Epithelial cell of proximal tubule (primary cell): ENCODE measurements around the gene RPS6KC1. TPM values are rescaled to one million over a fixed set of nuclear protein-coding genes. Genes with fewer than 3 reads are reported as not detected.
"Not testable (repeated sequence)": the region's sequence is repeated elsewhere in the genome, so short reads cannot be mapped to it uniquely, and the experiment has no call there.

ENCODE experiments used
- DNase-seq: peaks from one replicate; pipeline ENCODE4 v3.0.0-alpha.2; 2011; ENCODE audit warnings: low read depth
- H3K4me3 ChIP-seq: 2 replicates; pipeline ENCODE4 v1.5.1; 2011; ENCODE audit warnings: low read depth, mild to moderate bottlenecking, low read length
- total RNA-seq: library from RNA; depleted of rRNA; stranded (reverse); fragments of >200 nt; gene quantifications from 2 replicates; pipeline ENCODE4 v1.2.3, GENCODE V29; 2015
- TF ChIP-seq, protein P1 (sequence below): conservative IDR thresholded peaks from 2 replicates; pipeline ENCODE4 v1.5.1; 2012; ENCODE audit warnings: low read depth, mild to moderate bottlenecking, low read length

Gene RPS6KC1
- total RNA-seq, 1 donor from 2014 or later: 8.5 TPM

DNA sequence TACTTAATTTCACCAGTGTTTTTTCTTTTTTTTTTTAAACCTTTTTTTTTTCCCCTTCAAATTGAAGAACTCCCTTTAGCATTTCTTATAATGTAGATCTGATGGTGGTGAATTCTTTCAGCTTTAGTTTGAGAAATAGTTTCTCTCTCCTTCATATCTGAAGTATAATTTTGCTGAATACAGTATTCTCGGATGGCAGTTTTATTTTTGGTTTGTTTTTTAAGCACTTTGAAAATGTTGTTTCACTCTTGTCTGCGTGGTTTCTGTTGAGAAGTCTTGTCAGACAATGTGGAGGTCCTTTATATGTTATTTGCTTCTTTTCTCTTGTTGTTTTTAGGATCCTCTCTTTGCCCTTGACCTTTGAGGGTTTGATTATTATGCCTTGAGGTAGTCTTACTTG is 135.1 kb downstream of the RPS6KC1 start:
- TF ChIP-seq, protein P1, sequence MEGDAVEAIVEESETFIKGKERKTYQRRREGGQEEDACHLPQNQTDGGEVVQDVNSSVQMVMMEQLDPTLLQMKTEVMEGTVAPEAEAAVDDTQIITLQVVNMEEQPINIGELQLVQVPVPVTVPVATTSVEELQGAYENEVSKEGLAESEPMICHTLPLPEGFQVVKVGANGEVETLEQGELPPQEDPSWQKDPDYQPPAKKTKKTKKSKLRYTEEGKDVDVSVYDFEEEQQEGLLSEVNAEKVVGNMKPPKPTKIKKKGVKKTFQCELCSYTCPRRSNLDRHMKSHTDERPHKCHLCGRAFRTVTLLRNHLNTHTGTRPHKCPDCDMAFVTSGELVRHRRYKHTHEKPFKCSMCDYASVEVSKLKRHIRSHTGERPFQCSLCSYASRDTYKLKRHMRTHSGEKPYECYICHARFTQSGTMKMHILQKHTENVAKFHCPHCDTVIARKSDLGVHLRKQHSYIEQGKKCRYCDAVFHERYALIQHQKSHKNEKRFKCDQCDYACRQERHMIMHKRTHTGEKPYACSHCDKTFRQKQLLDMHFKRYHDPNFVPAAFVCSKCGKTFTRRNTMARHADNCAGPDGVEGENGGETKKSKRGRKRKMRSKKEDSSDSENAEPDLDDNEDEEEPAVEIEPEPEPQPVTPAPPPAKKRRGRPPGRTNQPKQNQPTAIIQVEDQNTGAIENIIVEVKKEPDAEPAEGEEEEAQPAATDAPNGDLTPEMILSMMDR: no peak
- DNase-seq: no peak
- H3K4me3 ChIP-seq: no peak overlapping the region

DNA sequence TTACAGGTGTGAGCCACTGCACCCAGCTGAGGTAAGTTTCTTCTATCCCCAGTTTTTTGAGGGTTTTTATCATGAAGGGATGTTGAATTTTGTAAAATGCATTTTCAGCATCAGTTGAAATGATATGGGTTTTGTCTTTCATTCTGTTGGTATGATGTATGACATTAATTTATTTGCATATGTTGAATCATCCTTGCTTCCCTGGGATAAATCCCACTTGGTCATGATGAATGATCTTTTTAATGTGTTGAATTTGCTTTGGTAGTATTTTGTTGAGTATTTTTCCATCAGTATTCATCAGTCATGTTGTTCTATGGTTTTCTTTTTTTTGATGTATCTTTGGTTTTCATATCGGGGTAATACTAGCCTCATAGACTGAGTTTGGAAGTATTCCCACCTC is 141.0 kb downstream of the RPS6KC1 start:
- no peak for DNase-seq
- TF ChIP-seq, protein P1: no peak
- no peak overlapping the region for H3K4me3 ChIP-seq

DNA sequence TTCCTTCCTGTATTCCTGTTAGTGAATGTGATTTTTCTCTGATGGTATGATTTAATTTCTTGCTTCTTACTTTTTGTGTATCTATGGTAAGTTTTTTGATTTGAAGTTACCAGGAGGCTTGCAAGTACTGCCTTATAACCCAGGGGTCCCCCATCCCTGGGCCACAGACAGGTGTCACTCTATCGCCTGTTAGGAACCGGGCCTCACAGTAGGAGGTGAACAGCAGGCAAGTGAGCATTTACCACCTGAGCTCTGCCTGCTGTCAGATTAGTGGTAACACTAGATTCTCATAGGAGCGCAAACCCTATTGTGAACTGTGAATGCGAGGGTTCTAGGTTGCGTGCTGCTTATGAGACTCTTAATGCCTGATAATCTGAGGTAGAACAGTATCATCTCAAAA is 143.3 kb downstream of the RPS6KC1 start:
- H3K4me3 ChIP-seq: no peak overlapping the region
- DNase-seq: no peak
- TF ChIP-seq, protein P1: no peak

DNA sequence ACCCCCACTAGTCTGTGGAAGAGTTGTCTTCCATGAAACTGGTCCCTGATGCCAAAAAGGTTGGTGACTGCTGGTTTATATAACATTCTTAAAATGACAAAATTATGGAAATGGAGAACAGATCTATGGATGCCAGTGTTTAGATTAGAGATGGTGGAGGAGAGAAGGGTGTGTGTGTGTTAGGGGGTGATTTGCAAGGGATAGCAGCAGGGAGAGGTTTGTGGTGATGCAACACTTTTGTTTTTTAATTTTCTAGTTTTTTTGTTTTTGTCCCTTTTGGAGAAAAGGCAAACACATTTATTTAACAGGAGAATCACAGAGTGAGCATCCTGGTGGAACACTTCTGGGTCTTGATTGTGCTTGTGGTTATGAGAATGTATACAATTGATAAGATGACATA is 143.8 kb downstream of the RPS6KC1 start:
- no peak overlapping the region for H3K4me3 ChIP-seq
- DNase-seq: no peak
- TF ChIP-seq, protein P1: no peak

DNA sequence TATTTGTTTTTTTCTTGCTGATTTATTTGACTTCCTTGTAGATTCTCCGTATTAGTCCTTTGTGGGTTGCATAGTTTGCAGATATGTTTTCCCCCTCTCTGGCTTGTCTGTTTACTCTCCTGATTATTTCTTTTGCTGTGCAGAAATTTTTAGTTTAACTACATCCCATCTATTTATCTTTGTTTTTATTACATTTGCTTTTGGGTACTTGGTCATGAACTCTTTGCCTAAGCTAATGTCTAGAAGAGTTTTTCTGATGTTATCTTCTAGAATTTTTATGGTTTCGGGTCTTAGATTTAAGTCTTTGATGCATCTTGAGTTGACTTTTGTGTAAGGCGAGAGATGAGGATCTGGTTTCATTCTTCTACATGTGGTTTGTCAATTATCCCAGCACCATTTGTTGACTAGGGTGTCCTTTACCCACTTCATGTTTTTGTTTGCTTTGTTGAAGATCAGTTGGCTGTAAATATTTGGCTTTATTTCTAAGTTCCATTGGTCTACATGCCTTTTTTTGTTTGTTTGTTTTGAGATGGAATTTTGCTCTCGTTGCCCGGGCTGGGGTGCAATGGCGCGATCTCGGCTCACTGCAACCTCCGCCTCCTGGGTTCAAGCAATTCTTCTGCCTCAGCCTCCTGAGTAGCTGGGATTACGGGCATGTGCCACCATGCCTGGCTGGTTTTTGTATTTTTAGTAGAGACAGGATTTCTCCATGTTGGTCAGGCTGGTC is 145.4 kb downstream of the RPS6KC1 start:
- H3K4me3 ChIP-seq, DNase-seq: not testable (repeated sequence)

DNA sequence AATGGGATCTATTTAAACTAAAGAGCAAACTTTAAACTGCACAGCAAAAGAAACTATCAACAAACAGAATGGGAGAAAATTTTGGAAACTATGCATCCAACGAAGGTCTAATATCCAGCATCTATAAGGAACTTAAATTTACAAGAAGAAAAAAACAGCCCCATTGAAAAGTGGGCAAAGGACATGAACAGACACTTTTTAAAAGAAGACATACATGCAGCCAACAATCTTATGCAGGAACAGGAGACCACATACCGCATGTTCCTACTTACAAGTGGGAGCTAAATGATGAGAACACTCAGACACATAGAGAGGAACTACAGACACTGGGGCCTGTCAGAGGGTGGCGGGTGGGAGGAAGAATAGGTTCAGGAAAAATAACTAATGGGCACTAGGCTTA is 149.6 kb downstream of the RPS6KC1 start:
- TF ChIP-seq, protein P1: no peak
- DNase-seq: no peak
- H3K4me3 ChIP-seq: no peak overlapping the region

DNA sequence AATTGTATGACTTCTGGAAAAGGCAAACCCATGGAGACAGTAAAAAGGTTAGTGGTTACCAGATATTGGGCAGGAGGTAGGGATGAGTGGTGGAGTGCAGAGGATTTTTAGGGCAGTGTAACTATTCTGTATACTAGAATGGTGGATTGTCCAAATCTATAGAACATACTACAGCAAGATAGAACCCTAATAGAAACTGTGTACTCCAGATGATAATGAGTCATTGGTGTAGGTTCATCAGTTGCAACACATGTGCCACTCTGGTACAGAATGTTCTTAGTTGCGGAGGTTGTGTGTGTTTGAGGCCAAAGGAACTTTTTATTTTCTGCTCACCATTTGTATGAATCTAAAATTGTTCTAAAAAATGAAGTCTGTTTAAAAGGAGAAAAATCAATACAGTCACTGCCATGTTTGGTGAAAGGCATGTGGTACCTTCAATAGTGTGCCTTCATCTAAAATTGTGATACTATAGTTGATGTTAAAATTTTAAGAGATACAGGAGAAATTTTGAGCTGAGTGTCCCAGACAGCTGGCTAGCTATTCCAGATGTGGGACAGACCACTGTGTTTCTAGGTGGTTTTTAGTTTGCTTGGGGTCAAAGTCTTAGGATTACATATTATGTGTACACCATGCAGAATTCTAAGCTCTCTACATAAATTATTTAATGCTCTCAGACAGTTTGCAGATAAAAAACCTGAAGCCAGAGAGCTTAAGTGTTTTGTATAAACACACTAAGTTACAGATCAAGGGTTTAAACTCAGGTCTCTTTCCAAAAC is 150.5 kb downstream of the RPS6KC1 start:
- TF ChIP-seq, protein P1: no peak
- DNase-seq: no peak
- no peak overlapping the region for H3K4me3 ChIP-seq
